HL-60 (cell line): Measurements from ENCODE around the gene DPH1.

Source experiments
- CTCF ChIP-seq: IDR thresholded peaks from one replicate; pipeline ENCODE4 v1.5.1; 2011; ENCODE audit warnings: low read length, control low read depth, inconsistent platforms; ENCODE audit not compliant: insufficient read depth
- POLR2AphosphoS5 ChIP-seq: IDR thresholded peaks from 2 replicates; pipeline ENCODE4 v1.6.1; 2012; ENCODE audit warnings: low read depth
- REST ChIP-seq: IDR thresholded peaks from 2 replicates; pipeline ENCODE4 v1.6.1; 2012; ENCODE audit warnings: low read depth; ENCODE audit not compliant: insufficient replicate concordance

- TF ChIP-seq CTCF, result no peak
- TF ChIP-seq REST, result no peak
- TF ChIP-seq POLR2AphosphoS5, result no peak
Observed at GRCh38 chr17:2025622-2026309, 4.2 kb upstream of the DPH1 start.
